UCSD-AML1 (cell line): ENCODE results near the gene FPGS.

Experiments
- DNase-seq: peaks from one replicate; lab custom pipeline; 2025; ENCODE audit not compliant: unreplicated experiment; lab: John Stamatoyannopoulos, UW

Gene FPGS

DNA sequence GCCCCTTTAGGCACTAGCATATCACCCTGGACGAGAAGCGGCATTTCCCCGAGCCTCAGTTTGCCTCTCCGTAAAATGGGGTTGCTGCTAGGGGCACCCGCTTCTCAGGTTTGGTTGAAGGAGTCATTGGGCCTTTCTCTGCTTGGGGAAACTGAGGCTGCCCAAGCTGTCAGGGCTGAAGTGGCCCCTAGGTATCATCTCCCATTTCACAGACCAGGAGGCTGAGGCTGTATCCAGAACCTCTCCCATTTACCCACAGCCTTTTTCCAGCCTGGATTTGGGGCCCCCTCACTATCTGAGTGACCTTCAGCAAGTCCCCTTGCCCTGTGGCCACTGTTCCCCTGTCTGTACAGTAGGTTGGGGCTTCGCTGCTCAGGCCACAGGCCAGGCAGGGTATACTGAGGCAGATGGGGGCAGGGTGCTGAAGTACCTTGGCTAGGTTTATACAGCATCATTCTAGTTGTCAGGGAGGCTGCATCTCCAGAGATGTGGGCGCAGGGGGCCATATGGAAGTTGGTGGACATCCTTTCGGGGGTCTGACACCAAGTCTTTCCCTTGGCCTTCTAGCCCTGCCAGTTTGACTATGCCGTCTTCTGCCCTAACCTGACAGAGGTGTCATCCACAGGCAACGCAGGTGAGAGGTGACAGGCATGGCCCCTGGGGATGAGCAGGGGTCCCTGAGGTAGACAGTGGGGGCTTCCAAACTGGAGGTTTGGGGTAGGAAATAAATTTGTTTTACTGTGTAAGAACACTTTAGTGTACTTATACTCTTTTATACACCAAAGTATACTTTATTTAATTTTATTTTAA lies 7.9 kb downstream of the FPGS start:
- no peak for DNase-seq

GRCh38 chr9:127812011-127812410 lies 9.3 kb downstream of the FPGS start:
- DNase-seq: no peak

DNA sequence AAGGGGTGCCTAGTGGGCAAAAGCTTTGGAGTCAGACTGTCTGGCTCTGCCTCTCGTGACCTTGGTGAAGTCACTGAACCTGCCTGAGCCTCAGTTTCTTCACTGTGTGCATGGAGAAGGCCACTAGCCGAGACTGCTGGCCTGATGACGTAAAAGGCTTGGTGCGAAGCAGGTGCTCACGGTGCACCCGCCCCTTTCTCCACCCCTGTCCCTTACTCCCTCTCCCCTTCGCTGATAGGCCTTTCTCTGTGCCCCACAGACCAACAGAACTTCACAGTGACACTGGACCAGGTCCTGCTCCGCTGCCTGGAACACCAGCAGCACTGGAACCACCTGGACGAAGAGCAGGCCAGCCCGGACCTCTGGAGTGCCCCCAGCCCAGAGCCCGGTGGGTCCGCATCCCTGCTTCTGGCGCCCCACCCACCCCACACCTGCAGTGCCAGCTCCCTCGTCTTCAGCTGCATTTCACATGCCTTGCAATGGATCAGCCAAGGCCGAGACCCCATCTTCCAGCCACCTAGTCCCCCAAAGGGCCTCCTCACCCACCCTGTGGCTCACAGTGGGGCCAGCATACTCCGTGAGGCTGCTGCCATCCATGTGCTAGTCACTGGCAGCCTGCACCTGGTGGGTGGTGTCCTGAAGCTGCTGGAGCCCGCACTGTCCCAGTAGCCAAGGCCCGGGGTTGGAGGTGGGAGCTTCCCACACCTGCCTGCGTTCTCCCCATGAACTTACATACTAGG lies 10.4 kb downstream of the FPGS start:
- DNase-seq: no peak

DNA sequence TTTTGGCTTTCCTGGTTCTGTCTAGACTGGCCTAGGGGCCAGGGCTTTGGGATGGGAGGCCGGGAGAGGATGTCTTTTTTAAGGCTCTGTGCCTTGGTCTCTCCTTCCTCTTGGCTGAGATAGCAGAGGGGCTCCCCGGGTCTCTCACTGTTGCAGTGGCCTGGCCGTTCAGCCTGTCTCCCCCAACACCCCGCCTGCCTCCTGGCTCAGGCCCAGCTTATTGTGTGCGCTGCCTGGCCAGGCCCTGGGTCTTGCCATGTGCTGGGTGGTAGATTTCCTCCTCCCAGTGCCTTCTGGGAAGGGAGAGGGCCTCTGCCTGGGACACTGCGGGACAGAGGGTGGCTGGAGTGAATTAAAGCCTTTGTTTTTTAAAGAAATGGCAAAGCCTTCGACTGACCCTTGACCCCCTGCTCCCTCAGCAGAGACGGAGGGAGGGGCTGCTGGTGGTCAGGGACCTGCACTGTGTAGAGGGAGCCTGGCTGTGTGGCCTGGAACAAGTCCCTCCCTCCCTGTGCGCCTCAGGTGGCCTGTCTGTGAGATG lies 11.1 kb downstream of the FPGS start:
- DNase-seq: no peak

- no peak for DNase-seq
Measured at GRCh38 chr9:127814619-127815511, 12.2 kb downstream of the FPGS start.

GRCh38 chr9:127815512-127816361 lies 13.1 kb downstream of the FPGS start:
- no peak for DNase-seq

DNA sequence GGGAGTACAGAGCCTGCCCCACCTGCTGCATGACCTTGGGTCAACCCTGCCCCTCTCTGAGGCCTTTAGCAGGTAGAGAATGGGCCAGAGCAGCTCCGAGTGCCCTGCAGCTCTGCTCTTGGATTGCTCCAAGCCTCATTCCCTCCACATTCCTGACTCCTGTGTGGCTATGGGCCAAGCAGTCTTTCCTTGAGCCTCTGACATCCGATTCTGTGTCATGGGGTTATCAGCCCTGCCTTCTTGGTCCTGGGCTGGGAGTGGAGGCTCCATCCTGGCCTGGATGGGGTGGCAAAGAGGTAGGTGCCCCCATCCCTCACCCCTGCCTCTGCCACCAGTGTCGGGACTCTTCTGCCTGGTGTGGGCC lies 13.7 kb downstream of the FPGS start:
- no peak for DNase-seq

DNA sequence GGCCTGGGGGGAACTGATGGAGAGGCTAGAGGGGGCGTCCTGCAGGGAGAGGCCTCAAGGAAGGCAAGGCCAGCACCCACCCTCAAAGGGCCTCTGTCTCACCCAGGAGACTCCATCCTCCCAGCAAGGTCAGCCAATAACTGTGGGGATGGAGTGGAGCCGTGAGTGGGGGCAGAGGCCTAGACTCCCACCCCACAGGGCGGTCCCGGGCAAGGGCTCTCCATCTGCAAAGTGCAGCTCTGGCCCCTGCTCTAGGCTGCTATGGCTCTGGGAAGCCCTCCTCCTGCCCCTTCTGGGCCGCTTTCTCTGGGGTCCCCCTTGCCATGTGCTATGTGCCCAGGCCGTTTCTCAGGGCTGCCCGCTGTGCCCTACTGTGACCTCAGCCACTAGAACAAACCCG lies 14.0 kb downstream of the FPGS start:
- no peak for DNase-seq

DNA sequence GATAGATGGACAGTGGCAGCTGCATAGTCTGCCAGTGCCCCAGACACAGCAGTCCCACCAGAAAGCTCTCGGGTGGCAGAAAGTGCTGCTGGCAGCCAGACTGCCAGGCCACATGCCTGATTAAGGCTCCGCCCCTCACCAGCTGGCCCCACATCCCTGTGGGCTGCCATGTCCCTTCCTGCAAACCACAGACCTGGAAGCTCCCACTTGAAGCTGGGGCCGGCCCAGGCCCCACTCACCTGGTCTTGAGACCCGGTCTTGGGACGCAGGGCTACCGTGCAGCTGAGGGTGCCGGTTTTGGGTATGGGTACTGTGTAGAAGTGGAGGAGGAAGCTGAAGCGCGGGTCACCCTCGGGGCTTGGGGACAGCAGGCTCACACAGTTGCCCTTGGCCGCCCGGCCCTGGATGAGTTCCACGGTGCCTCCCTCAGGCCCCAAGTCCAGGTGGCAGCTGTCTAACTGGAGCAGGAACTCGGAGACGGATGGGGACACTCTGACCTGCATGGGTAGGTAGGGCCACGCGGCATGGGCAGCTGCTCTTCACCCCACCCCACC lies 15.3 kb downstream of the FPGS start:
- no peak for DNase-seq

- no peak for DNase-seq
Measured at GRCh38 chr9:127818574-127818973, 15.9 kb downstream of the FPGS start.

- DNase-seq: no peak
Measured at GRCh38 chr9:127822108-127822507, 19.4 kb downstream of the FPGS start.

DNA sequence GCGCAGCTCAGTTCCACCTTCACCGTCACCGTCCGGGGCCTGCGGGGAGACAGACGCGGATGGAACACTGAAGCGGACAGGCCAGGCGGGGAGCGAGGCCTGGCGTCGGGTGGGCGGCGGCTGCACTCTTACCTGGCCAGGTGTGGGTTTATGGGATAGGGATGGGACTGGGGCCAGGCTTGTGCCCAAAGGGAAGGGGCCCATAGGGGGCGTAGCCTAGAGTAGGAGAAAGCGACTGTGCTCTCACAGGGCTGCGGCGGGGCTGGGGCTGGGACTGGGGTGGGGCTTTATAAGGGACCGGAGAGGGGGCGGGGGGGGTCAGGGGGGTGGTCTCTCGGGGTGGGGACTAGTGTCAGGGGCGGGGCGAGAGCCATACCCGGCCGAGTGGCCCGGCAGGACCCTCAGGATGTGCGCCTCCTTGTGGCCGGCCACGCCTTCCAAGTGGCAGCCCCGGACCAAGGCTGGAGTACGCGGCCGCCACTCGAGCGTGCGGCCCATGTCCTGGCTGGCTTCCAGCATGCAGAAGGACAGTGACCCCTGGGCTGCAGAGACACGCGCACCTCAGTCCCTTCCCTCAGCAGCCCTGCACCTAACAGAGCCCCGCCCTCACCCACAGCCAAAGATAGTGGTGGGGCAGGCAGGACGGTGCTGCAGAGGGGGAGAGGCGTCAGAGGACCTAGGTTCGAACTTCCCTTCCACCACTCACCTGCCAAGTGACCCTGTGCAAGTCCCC lies 22.8 kb downstream of the FPGS start:
- DNase-seq: no peak

DNA sequence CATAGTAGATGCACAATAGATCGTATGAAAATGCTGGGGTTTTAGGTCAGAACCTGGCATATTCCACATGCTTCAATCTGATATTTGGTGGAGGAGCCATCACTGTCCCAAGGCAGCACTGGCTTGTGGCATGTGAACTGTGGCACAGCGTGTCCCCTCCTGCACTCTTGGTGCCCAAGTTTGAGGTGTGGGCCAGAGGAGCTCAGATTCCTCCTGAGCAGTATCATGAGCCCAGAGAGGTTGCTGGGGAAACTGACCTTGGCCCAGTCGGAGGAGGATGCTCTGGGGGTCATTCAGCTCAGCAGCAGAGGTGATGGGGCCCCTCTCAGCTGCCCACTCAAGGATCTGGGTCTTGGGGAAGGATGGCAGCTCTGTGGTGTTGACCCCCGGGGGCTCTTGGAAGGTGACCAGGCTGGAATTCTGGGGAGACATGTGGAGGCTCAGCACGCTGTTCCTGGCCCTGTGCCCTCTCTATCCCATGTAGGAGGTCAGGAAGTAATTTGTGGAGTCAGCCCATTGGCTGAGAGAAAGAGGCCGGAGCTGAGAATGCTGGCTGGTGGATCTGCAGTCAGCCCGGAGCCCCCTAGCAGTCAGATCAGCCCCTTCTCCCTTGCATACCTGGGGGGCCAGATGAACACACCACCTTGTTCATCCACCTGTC lies 23.7 kb downstream of the FPGS start:
- no peak for DNase-seq

DNA sequence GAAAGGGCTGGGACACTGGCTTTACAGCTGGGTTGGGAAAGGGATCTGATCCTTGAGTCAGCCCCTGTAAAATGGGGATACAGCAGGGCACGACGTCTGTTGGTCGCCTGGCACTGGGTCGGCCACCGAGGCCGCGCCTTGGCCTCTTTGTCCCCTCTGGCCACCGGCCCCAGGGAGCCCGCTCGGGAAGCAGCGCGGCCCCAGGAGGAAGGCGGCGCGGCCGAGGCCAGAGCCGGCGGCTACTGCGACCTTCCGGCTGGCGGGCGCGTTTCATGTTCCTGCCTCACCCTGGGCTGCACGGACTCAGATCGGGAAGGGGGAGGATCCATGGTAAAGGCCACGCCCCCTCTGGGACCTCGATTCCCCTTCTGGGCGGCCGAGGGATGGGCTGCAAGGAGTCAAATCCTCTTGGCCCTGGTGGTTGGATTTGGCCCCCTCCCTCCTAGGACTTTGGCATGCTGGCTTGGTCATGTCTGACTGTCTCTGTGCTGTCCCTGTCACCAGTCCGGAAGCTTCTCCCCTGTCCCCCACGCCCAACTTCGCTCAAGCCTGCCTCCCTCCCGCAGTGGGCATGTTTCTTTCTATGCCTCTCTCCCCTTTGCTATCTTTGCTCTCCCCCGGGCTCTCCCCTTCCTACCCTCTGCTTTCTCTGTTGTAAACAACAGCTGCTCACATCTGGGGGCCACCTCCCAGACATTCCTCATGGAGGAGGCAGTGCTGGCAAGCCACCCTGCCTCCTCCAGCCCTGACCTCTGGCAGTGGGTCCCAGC lies 25.8 kb downstream of the FPGS start:
- DNase-seq: no peak

GRCh38 chr9:127829205-127829906 lies 26.7 kb downstream of the FPGS start:
- no peak for DNase-seq

DNA sequence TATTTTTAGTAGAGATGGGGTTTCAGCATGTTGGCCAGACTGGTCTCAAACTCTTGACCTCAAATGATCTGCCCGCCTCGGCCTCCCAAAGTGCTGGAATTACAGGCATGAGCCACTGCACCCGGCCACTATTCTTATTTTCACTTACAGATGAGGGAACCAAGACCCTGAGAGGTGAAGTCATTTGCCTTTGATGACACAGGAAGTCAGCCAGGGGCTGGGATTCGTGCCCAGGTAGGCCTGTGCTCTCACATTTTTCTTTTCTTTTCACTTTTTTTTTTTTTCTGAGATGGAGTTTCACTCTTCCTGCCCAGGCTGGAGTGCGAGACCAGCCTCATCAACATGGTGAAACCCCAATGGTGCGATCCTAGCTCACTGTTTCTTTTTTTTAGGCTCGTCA lies 29.6 kb downstream of the FPGS start:
- no peak for DNase-seq

GRCh38 chr9:127833555-127833954 lies 30.9 kb downstream of the FPGS start:
- no peak for DNase-seq
